HL-60 (cell line): Measurements from ENCODE around the gene GALNT9.

Source experiments
- DNase-seq, 2 experiments: peaks; one replicate each; pipeline ENCODE4 v3.0.0-alpha.2; 2010 to 2020; ENCODE audit warnings: low read depth in 1 of 2, low spot score in 1 of 2
- H3K27ac ChIP-seq: fragments of 250-450 bp; sonication (Bioruptor Pico); replicated peaks from 2 replicates; pipeline ENCODE4 v1.5.1; 2020; ENCODE audit warnings: mild to moderate bottlenecking, moderate library complexity
- H3K27me3 ChIP-seq: fragments of 250-450 bp; sonication (Bioruptor Pico); 2 replicates; pipeline ENCODE4 v1.5.1; 2021; ENCODE audit warnings: mild to moderate bottlenecking, moderate library complexity; ENCODE audit not compliant: insufficient read depth, poor library complexity, severe bottlenecking
- H3K4me3 ChIP-seq: replicated peaks from 2 replicates; pipeline ENCODE4 v1.5.1; 2011; ENCODE audit warnings: mild to moderate bottlenecking, control low read depth, low read length; ENCODE audit not compliant: insufficient read depth
- CTCF ChIP-seq: IDR thresholded peaks from one replicate; pipeline ENCODE4 v1.5.1; 2011; ENCODE audit warnings: low read length, control low read depth, inconsistent platforms; ENCODE audit not compliant: insufficient read depth
- GABPA ChIP-seq: IDR thresholded peaks from 2 replicates; pipeline ENCODE4 v1.6.1; 2012; ENCODE audit warnings: low read depth
- POLR2AphosphoS5 ChIP-seq: IDR thresholded peaks from 2 replicates; pipeline ENCODE4 v1.6.1; 2012; ENCODE audit warnings: low read depth
- REST ChIP-seq: IDR thresholded peaks from 2 replicates; pipeline ENCODE4 v1.6.1; 2012; ENCODE audit warnings: low read depth; ENCODE audit not compliant: insufficient replicate concordance
- SPI1 ChIP-seq: IDR thresholded peaks from 2 replicates; pipeline ENCODE4 v1.6.1; 2012; ENCODE audit warnings: low read depth, mild to moderate bottlenecking, borderline replicate concordance

The GALNT9 gene

GRCh38 chr12:132175496-132176384 lies 153.6 kb downstream of the GALNT9 start:
- no peak for DNase-seq
- TF ChIP-seq POLR2AphosphoS5 (no peak), REST (no peak), SPI1 (no peak), GABPA (no peak), CTCF (no peak)
- Histone ChIP-seq H3K27me3 (no peaks in the 10 kb centered on the region), H3K4me3 (no peak overlapping the region), H3K27ac (no peak overlapping the region)

GRCh38 chr12:132174839-132175490 lies 154.4 kb downstream of the GALNT9 start:
- TF ChIP-seq CTCF (no peak), GABPA (no peak), SPI1 (no peak), POLR2AphosphoS5 (no peak), REST (no peak)
- Histone ChIP-seq H3K27ac (no peak overlapping the region), H3K27me3 (peaks cover 3% of the 10 kb centered on the region), H3K4me3 (no peak overlapping the region)
- no peak for DNase-seq

- no peak for DNase-seq
- Histone ChIP-seq H3K27me3 (peaks cover 3% of the 10 kb centered on the region), H3K4me3 (no peak overlapping the region), H3K27ac (no peak overlapping the region)
- TF ChIP-seq REST (no peak), SPI1 (no peak), CTCF (no peak), GABPA (no peak), POLR2AphosphoS5 (no peak)
These were observed 155.2 kb downstream of the GALNT9 start for GRCh38 chr12:132174015-132174838.
